ENCODE data around the gene SDK1. TPM values are rescaled to one million over a fixed set of nuclear protein-coding genes. Genes with fewer than 3 reads are reported as not detected.

Gene SDK1
- total RNA-seq, 2 experiments from 2014 or later, result 0.25 to 0.78 TPM

- no peaks in the 10 kb centered on the region for H3K36me3 Mint-ChIP-seq (ENCODE audit: low read depth)
- no peaks in the 10 kb centered on the region for H3K9me3 Mint-ChIP-seq
- H3K4me1 Mint-ChIP-seq (ENCODE audit: low read depth), result no peaks in the 10 kb centered on the region
- no peak for TF ChIP-seq CTCF (IDR thresholded peaks at IDR 0.05)
- DNase-seq (no peak), ATAC-seq (no peak)
- no peaks in the 10 kb centered on the region for H3K27me3 Mint-ChIP-seq
- H3K27ac Mint-ChIP-seq, result no peak overlapping the region
- ChIA-PET POLR2A (no interaction called here), CTCF (interaction anchor here (0.9 kb wide), 1 partner anchor 12 kb away, joined by 4 read pairs; no protein-coding TSS in a partner anchor)
- intact Hi-C loops (cut with micrococcal nuclease), result no loop called here
- H3K4me3 Mint-ChIP-seq, result no peak overlapping the region
These were observed 287.3 kb downstream of the SDK1 start for GRCh38 chr7:3588341-3588740.

- POLR2A ChIA-PET, result no interaction called here
- Mint-ChIP-seq H3K9me3 (no peaks in the 10 kb centered on the region), H3K4me3 (no peak overlapping the region), H3K27me3 (no peaks in the 10 kb centered on the region), H3K36me3 (ENCODE audit: low read depth) (no peaks in the 10 kb centered on the region), H3K27ac (no peak overlapping the region), H3K4me1 (ENCODE audit: low read depth) (no peaks in the 10 kb centered on the region)
- intact Hi-C loops (cut with micrococcal nuclease), result no loop called here
- no peak for TF ChIP-seq CTCF (IDR thresholded peaks at IDR 0.05)
- ATAC-seq, result no peak
- CTCF ChIA-PET, result no interaction called here
- no peak for DNase-seq
These were observed 288.7 kb downstream of the SDK1 start for GRCh38 chr7:3589752-3590151.

- CTCF ChIA-PET, result interaction anchor here (1.1 kb wide), 1 partner anchor 15 kb away, joined by 3 read pairs; no protein-coding TSS in a partner anchor
- POLR2A ChIA-PET, result no interaction called here
These were observed 290.2 kb downstream of the SDK1 start for GRCh38 chr7:3591219-3591618.

GRCh38 chr7:3591944-3592343 lies 290.9 kb downstream of the SDK1 start:
- no peak for TF ChIP-seq CTCF (IDR thresholded peaks at IDR 0.05)
- CTCF ChIA-PET, result interaction anchor here (1.1 kb wide), 1 partner anchor 14 kb away, joined by 3 read pairs; no protein-coding TSS in a partner anchor
- POLR2A ChIA-PET, result no interaction called here
- Mint-ChIP-seq H3K4me1 (ENCODE audit: low read depth) (no peaks in the 10 kb centered on the region), H3K4me3 (no peak overlapping the region), H3K36me3 (ENCODE audit: low read depth) (no peaks in the 10 kb centered on the region), H3K27me3 (peaks cover 1% of the 10 kb centered on the region), H3K9me3 (no peaks in the 10 kb centered on the region), H3K27ac (no peak overlapping the region)
- DNase-seq (no peak), ATAC-seq (no peak)
- intact Hi-C loops (cut with micrococcal nuclease), result no loop called here

More at GRCh38 chr7:3591219-3591618, 290.2 kb downstream of the SDK1 start:
- Mint-ChIP-seq H3K4me3 (no peak overlapping the region), H3K27me3 (peaks cover 1% of the 10 kb centered on the region), H3K36me3 (ENCODE audit: low read depth) (no peaks in the 10 kb centered on the region), H3K4me1 (ENCODE audit: low read depth) (no peaks in the 10 kb centered on the region), H3K27ac (no peak overlapping the region), H3K9me3 (no peaks in the 10 kb centered on the region)
- no peak for ATAC-seq
- DNase-seq, result no peak
- intact Hi-C loops (cut with micrococcal nuclease), result no loop called here
- no peak for TF ChIP-seq CTCF (IDR thresholded peaks at IDR 0.05)

- Mint-ChIP-seq H3K9me3 (no peaks in the 10 kb centered on the region), H3K4me1 (ENCODE audit: low read depth) (no peaks in the 10 kb centered on the region), H3K27ac (no peak overlapping the region), H3K27me3 (peaks cover 1% of the 10 kb centered on the region), H3K36me3 (ENCODE audit: low read depth) (no peaks in the 10 kb centered on the region), H3K4me3 (no peak overlapping the region)
- TF ChIP-seq CTCF (IDR thresholded peaks at IDR 0.05), result no peak
- DNase-seq (no peak), ATAC-seq (no peak)
- CTCF ChIA-PET, result no interaction called here
- POLR2A ChIA-PET, result no interaction called here
- intact Hi-C loops (cut with micrococcal nuclease), result no loop called here
These were observed 291.5 kb downstream of the SDK1 start for GRCh38 chr7:3592401-3593134.

Measured in activated CD8-positive, alpha-beta T cell treated with anti-CD3 and anti-CD28 coated beads for 36 hours (primary cell).